ENCODE data around the gene FYCO1.

Gene FYCO1

GRCh38 chr3:45915518-45916231 lies 79.9 kb downstream of the FYCO1 start:
- peak; percentile 84 for DNase-seq (ENCODE audit: low read depth)

DNA sequence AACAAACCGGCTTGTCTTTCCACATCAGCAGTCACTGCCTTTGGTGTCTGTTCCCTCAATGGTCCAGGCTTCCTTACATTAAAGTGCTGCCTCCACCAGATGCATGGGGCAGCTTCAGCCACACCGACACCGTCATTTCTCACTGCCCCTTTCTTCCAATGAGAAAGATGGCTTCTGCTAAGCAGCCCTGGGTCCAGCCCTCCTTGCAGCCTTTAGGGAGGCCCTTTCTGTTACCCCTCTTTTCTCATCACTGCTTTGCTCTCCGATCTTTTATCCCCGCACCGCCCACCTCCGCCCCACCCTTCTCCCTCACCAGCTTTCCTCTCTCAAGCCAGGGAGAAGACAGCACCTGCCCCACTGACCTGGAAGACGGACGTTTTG lies 80.6 kb downstream of the FYCO1 start:
- DNase-seq (ENCODE audit: low read depth): no peak

- DNase-seq (ENCODE audit: low read depth): no peak
Observed at GRCh38 chr3:45914362-45915058, 81.1 kb downstream of the FYCO1 start.

GRCh38 chr3:45912435-45912834 lies 83.2 kb downstream of the FYCO1 start:
- no peak for DNase-seq (ENCODE audit: low read depth)

DNA sequence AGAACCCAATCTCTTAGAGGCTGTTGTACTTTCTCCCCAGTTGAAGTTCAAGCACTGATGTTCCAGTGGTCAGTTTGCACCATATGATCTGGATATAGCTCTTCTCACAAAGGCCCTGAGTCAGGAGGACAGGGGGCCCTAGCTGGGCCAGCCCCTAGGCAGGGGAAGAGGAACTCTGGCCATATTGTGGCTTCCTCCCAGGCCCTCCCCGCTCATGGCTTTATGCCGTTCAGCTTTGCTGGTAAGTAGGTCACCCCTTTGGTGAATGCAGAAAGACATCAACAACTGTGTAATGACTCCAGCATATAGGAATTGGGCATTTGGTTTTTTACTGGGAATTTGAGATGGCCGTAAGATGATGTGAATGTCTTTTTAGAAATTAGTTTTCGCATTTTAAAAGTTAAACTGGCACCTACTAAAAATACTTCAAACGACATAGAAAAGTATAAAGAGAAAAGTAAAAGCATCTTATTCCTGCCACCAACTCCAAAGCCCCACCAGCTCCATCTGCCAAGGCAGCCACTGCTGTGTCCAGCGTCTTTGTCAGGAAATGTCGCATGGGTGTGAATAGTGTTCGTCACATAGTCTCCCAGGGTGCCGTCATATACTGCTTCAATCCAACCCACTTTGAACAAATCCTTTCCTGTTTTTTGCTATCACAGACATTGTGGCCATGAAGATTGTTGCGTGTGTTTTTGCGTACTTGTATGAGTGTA lies 84.0 kb downstream of the FYCO1 start:
- no peak for DNase-seq (ENCODE audit: low read depth)

GRCh38 chr3:45910892-45911291 lies 84.7 kb downstream of the FYCO1 start:
- DNase-seq (ENCODE audit: low read depth): no peak

DNA sequence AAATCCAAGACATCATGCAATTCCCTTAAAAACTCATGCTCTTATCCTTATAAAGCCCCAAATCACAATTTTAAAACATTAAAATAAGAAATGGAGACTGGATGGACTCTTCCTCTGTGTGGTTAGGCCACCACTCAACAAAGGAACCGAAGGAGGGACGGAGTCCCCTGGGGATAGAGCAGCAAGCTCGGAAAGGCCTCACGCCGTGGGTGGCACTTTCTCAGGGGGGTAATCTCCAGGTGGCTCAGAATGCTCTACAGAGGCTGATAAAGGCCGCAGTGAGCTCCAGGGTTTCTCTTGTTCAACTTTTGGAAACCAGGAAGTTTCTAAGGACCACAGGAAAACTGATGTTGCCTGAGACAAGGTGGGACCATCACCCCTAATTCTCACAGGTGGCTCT lies 86.1 kb downstream of the FYCO1 start:
- no peak for DNase-seq (ENCODE audit: low read depth)

DNA sequence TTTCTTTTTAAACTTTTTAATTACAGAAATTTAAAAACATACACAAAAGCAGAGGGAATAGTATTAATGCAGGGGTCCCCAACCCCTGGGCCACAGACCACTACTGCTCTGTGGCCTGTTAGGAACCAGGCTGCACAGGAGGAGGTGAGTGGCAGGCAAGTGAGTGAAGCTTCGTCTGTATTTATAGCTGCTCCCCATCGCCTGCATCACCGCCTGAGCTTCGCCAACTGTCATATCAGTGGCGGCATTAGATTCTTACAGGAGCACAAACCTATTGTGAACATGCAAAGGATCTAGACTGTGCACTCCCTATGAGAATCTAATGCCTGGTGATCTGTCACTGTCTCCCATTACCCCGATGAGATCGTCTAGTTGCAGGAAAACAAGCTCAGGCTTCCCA lies 86.9 kb downstream of the FYCO1 start:
- DNase-seq (ENCODE audit: low read depth): no peak

DNA sequence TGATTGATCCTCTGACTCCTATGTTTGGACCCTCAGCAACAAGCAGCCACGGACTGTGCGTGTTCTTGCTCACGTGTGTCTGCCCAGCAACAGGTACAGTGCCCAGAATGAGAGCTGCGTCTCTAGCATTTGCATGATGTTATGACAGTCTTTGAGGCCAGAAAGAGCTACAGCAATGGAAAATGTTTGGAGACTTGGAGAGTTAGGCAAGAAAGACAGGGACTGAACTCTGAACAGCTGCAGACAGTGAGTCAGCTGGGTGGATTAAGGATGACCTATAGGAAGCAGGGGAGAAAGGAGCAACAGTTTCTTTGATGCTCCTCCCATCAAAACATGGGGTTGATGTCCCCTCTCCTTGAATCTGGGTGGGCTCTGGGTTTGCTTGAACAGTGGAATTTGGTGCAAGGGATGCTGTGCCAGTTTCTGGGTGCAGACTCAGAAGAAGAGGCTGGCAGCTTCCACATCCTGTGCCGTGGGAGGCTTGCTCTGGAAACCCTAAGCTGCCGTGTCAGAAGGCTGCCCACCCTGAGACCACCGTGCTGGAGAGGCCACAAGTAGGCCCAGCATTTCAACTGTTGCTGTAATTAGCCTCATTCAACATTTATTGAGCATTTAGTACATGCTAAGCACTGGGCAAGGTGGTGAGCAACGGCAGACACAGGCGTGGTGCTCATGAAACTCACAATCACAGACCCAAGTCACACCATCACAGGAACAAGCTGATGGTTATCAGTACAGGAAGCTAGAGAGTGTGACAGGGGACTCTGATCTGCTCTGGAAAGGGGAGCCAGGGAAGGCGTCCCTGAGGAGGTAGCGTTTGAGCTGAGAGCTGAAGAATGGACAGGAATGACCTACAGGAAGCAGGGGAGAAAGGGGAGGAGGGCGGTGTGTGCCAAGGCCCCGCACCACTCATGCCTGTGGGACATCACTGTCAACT lies 87.6 kb downstream of the FYCO1 start:
- DNase-seq (ENCODE audit: low read depth): no peak

DNA sequence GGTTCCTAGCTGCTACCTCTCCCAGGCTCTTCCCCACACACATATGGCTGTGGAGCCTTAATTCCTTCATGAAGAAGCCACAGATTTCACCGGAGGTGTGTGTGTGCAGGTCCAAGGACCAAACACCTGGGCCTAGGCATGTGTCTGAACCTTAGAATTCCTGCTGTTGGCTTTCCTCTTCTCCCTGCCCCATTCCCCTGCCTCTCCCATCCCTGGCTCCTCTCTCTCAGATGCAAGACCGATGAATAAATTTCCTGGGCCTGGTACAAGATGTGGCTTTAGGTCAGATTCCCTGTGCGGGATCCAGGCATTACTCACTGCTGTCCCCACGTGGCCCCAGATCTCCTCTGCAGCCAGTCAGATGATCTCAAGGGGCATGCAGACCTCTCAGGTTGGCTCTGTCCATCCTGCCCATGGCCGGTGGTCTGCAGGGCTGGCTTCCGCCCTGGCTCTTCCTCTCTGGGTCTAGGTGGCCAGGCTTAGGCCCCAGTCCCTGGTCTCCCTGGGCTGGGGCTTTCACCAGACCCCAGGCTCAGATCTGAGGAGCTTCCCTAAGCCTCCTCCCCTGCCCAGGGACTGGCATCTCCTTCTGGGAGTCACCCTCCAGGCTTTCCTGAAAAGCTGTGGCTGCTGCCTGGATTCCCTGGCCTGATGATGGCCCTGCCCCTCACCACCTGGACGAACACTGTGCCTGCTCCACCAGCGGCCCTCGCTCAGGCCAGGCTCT lies 88.8 kb downstream of the FYCO1 start:
- DNase-seq (ENCODE audit: low read depth): peak; percentile 24

- DNase-seq (ENCODE audit: low read depth): no peak
Observed at GRCh38 chr3:45905755-45906154, 89.9 kb downstream of the FYCO1 start.

DNA sequence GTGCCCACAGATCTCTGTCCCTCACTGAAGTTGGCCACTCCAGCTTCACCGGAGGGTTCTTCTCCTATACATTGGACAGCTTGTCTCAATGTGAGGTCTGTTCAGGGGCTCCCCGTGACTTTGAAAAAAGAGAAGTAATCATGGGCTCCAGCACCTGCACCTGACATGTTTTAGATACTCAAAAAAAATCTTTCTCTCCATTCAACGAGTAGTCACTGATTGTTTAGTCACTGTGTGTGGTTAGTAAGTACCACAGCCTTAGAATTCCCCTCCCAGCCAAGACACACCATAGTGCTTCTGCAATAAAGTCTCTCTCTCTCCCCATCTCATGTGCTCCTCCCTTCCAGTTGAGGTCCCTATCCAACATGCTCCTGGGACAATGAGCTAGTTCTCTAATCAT lies 90.7 kb downstream of the FYCO1 start:
- no peak for DNase-seq (ENCODE audit: low read depth)

DNA sequence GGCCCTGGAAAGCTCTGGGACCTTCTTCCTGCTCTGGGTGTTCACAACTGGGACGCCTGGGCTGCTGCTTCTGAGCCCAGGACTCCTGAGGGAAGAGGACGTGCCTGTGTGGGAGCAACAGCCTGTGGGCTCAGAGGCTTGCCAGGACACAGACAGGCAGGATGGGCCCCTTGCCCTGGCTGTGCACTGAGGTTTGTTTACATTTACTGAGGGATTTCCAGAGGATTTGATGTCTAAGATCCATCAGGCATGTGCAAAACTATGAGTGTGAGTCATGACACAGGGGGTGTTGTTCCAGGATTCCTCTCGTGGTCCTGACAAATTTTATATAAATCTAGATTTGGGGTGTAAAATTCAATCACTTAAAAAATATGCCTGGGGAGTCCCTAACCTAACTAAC lies 98.7 kb downstream of the FYCO1 start:
- DNase-seq (ENCODE audit: low read depth): no peak

GRCh38 chr3:45895686-45896468 lies 99.7 kb downstream of the FYCO1 start:
- DNase-seq (ENCODE audit: low read depth): no peak

DNA sequence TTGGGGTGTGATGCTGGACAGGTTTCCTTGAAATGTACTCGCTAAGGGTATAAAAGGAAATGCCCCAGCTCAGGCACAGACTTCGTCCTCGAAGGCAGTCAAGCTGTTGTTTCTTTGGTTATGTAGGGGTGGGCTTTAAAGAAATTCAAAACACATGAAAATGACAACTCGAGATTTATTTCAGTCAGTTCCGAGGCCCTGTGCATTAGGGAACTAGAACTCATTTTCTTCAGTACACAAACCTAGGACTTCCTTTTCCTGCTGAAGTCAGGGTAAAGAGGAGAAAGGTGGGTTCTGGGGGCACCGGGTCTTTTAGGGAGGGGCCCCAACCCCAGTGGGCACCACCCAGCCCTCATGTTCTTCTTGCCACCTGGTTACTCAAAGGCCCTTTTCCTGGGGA lies 101.6 kb downstream of the FYCO1 start:
- no peak for DNase-seq (ENCODE audit: low read depth)

DNA sequence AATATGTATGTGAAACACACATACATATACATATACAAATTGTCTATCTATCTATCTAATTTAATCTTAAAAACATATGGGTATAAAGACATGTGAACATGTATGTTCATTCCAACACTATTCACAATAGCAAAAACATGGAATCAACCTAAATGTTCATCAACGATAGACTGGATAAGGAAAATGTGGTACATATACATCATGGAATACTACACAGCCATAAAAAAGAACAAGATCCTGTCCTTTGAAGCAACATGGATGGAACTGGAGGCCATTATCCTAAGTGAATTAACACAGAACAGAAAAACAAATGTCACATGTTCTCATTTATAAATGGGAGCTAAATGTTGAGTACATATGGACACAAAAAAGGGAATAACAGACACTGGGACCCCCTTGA lies 103.5 kb downstream of the FYCO1 start:
- DNase-seq (ENCODE audit: low read depth): no peak

GRCh38 chr3:45890405-45890804 lies 105.2 kb downstream of the FYCO1 start:
- DNase-seq (ENCODE audit: low read depth): no peak

- DNase-seq (ENCODE audit: low read depth): no peak
Observed at GRCh38 chr3:45889337-45889736, 106.3 kb downstream of the FYCO1 start.

DNA sequence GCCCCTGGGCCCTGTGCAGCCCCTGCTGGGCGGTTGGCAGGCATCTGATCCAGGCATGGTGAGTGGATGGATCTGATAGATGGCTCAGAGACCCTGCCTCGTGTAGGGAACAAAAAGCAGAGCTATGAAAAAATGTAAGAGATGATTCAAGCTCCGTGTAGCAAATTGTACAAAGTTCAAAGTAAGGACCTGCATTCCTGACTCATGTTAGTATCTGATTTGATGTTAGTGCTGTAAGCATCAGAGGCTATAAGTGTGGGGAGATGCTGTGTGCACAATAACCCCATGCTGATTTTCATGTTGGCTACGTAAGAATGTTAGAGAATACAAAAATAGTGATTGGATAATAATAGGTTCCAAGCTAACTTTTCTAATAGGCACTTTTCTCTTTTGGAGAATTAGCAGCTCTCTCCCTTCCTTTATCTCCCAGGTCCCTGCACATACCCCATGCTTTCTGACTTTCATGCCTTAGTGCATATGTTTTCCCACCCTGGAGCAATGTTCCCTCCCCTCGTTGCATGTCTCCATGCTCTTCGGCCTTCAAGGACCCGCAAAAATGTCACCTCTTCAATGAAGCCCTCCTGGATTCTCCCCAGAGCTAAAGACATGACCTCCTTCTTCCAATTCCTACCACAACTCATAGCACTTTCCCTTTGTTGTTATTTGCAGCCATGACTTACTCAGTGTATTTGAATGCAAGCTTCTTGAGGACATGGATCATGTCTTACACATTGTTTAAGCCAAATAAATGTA lies 107.7 kb downstream of the FYCO1 start:
- DNase-seq (ENCODE audit: low read depth): no peak

- no peak for DNase-seq (ENCODE audit: low read depth)
Observed at GRCh38 chr3:45887285-45887684, 108.3 kb downstream of the FYCO1 start.
